Astrocyte (in vitro differentiated cells and primary cell): ENCODE data around the gene ZRANB1.

Experiments used
- EZH2 ChIP-seq: IDR thresholded peaks from 2 replicates; pipeline ENCODE4 v1.6.1; 2012; ENCODE audit warnings: mild to moderate bottlenecking, low read length, inconsistent platforms; ENCODE audit not compliant: insufficient read depth
- TF ChIP-seq, protein P1 (sequence below): IDR thresholded peaks from 2 replicates; pipeline ENCODE4 v1.5.1; 2011; ENCODE audit warnings: low read depth, mild to moderate bottlenecking, inconsistent platforms, low read length, moderate library complexity; ENCODE audit not compliant: insufficient read depth

DNA sequence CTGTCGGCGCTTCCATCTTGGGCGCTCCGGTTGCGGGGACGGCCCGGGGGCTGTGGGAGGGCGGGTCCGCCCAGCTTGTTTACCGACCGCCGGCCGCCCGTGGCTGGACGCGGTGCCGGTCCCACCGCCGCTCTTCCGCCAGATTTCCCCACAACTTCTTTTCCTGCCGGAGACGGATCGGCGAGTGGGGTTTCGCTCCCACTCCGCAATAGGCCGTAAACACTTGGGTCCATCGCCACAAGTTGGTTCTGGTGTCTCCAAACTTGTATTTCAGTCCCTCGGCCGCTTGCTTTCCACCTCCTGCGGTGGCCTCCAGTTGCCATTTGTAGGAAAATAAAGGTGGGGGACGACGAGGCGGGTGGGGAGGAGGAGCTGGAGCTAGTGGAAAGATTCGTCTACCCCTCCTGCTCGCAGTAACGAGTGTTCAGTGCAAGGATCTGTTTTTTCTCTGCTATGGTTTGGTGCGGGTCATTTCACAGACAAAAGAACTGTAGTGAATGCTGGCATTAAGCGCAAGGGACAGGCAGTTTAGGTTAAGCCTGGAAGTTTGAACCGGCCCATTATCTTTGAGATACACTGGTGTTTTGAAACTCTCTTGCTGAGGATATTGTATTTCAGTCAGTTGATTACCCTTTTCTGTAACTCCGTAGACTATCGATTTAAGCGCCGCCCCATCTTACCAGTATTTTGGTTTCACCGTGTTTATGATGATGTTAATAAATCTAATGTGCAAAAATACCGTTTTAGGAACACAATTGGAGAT is 24.3 kb upstream of the ZRANB1 start:
- TF ChIP-seq, protein P1, sequence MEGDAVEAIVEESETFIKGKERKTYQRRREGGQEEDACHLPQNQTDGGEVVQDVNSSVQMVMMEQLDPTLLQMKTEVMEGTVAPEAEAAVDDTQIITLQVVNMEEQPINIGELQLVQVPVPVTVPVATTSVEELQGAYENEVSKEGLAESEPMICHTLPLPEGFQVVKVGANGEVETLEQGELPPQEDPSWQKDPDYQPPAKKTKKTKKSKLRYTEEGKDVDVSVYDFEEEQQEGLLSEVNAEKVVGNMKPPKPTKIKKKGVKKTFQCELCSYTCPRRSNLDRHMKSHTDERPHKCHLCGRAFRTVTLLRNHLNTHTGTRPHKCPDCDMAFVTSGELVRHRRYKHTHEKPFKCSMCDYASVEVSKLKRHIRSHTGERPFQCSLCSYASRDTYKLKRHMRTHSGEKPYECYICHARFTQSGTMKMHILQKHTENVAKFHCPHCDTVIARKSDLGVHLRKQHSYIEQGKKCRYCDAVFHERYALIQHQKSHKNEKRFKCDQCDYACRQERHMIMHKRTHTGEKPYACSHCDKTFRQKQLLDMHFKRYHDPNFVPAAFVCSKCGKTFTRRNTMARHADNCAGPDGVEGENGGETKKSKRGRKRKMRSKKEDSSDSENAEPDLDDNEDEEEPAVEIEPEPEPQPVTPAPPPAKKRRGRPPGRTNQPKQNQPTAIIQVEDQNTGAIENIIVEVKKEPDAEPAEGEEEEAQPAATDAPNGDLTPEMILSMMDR: no peak
- no peak for TF ChIP-seq EZH2
